GDM1 (cell line): ENCODE measurements around the gene FNBP1L.
A peak's percentile ranks its signal among the peaks of the same experiment; 100 is the strongest.
"Not testable (repeated sequence)": the region's sequence is repeated elsewhere in the genome, so short reads cannot be mapped to it uniquely, and the experiment has no call there.

ENCODE experiments used
- DNase-seq: peaks from one replicate; lab custom pipeline; 2025; lab: John Stamatoyannopoulos, UW

FNBP1L gene

DNA sequence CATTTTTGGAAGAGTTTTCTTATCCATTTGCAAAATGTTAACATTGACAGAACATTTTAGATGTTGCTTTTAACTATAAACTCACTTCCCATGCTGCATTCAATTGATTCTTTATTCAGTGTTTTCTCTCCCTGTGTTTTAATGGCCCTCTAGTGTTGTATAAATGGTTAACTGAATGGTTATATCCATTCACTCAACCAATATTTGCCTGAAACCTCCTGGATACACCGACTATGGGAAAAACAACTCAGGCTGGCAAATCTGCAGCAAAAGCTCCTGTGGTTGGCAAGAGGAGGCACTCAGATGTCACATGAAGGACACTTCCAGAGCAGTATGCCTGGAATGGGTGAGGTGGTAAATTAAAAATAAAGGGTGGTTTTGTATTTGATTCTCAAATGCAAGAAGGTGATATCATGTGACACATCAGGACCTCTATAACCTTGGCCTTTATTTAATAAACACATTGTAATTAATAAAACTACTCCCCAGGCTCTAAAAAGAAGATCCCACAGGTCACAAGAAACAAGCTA is 126.1 kb downstream of the FNBP1L start:
- no peak for DNase-seq

DNA sequence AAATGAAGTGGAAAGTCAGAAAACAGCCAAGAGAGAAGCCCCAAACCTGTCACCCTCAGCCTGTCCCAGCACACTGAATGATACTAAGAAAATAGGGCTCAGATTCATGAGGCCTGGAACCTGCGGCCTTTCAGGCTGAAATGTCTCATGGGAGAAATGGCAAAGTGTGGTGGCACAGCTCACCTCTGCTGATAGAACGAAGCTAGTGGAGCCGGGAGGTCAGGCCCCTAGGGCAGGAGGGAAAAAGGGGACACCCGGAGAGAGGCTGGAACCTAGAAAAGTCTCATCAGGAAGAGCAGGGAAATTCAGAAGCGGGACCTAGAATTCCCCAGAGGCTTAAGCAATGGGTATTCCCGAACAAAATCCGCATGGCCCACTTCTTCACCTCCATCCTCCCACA is 126.6 kb downstream of the FNBP1L start:
- no peak for DNase-seq

DNA sequence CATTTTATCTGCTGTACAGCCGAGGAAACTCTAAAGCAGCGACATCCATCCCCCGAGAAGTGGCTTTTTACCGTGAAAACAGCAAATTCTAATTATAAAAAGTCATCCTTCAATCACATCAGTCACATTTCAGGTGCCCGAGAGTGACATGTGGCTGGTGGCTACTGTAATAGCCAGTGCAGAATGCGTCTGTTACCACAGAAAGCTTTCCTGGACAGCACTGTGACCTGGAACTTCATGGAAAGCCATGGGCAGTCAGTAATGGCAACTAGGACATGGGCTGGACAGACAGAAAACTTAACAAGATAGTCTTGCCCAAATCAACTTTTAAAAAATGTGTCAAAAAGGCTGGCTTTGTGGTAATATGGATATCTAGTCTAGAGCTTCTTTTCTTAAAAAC is 127.1 kb downstream of the FNBP1L start:
- no peak for DNase-seq

DNA sequence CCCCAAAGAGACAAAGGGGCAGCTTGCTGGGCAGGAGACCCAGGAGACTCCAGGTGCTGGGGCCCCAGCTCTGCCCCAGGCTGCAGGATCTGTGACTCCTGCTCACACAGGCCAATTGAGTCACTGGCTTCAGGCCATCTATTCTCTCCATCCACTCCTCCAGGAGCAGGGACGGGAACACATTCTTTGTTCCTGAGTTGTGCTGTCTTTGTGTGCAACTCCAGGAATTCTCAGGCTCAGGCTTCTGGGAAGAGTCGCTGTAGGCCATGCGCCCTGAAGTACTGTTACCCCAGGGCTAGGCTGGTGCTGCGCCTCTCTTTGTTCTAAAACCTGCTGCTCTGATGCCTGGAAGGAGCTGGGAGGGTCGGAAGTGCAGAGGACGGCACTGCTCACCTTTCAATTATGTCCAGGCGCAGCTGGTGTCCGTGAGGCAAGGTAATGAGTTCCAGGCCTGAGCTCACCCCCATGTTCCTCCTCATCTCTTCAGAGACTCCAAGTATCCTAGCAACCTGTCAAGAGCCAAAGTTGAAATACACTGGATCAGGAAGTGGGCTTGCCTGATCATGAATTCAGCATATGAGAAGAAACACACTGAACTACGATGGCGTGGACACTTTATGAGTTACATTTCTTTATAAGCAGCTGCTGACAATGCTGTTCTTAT is 127.8 kb downstream of the FNBP1L start:
- no peak for DNase-seq

DNA sequence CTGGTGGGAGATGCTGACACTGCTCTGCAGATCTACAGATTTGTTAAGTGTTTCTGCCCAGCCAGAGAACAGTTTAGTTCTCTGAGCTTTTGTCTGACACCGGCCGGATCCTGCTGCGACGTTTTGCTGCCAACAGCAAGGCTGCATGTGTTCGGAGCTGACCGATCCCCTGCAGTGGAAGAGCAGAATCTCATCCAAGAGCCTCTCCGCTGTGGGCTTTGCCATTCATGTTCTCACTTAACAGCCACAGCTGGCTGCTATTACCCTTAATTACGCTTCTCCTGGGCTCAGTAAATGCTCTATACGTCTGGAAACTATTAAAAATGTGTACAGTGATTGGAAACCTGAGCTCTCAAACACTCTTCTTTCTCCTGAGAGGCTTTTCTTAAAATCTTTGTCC is 128.4 kb downstream of the FNBP1L start:
- no peak for DNase-seq

DNA sequence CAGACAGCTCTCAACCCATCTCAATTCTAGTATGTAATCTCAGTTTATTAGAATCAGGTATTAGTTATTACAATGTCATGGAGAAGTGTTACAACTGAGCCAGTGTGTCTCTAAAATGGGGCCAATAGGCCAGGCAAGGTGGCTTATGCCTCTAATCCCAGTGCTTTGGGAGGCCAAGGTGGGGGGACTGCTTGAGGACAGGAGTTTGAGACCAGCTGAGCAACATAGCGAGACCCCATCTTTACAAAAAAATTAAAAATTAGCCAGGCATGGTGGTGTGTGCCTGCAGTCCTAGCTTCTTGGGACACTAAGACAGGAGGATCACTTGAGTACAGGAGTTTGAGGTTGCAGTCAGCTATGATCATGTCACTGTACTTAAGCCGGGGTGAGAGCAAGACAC is 128.8 kb downstream of the FNBP1L start:
- no peak for DNase-seq

DNA sequence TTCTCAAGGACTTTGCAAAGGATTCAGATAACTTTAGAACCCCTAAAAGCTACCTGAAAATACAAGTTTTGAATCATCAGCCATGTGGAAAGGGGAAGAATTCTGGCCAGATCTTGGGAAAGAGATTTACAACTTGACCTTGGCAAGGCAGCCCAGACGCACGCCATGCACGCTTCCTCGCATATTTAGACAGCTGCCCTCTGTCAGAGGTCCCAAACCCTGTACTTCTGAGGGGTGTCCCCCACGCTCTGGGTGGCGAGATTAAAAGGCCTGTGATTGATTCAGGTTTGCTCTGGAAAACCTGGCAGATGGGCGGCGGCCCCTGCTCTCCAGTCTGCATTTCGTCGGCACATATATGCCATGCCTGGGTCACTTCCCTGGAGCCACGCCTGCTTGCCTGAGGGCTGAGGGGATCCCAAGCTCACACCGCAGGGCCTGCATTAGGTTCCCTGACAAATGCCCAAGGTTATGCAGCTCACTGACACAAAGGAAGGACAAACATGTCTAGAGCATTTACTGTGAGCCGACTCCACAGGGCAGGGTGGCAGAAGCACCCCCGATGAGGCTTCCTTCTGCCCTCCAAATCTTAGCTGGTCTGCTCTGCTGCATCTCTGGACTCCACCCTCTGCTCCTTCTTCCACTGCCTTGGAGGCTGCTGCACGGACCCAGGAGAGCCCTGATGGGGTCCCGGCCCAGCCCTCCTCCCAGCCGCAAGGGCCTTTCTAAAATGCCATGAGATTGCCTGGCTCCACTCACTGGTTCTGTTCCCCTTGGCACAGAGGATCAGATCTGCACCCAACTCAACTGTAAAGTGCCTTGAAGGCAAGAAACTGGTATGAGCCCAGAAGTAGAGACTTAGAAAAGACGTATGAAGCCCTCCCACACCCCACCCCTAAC is 129.9 kb downstream of the FNBP1L start:
- DNase-seq = no peak

DNA sequence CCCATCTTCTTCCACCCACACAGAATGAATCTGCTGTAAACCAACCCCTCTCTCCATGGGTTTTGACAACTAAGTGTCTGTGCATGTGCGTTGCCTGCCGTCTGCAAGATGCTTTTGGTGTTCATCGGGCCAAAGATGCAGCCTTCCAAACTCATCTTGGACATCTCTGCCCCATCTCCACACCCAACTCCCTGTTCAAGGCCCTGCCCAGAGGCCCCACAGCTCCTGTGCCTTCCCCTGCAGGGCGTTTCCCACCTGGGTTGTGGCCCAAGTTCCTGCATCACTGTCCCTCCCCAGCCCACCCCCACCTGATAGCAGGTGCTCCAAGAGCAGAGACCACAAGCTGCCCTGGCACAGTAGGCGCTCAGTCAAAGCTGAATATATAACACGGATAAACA is 130.5 kb downstream of the FNBP1L start:
- no peak for DNase-seq

DNA sequence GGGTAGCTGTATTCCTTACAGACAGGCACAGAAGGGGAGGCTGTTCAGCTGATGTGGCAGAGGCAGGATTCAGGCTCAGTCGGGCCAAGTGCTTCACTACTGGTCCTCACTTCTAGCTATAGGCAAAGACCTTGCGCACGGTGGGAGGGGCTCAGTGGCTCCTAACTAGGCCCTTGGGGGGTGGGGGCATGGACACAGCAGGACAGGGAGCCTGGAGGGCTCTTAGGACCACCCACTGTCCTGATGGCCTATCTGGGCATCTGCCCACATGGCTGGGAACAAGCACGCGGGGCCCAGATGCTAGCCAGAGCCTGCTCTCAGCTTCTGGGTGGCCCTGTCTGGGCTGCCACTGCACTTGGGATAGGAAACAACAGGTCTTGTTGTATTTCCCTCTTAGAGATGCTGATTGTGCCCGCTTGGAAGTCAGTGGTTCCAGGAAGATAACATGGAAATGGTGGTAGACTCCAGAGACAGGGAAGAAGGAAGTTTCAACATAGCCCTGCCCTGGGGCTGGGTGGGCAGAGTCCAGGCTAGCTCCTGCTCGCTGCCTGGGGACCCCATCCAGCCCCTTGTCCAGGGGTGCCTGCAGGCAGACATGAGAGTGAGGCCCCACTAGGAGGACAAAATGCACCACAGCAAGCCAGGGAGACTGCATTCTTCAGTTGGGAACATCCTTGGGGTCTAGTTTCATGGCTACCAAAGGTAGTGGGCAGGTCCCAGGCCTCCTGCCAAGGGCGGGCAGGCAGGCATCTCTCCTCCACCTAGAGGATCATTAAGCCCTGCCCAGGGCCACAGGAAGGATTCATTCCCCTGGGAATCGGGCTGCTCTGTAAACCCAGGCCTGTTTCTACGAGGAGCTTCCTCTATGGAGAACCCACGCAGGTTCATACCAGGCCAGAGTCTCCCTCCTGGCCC is 131.2 kb downstream of the FNBP1L start:
- DNase-seq = no peak

DNA sequence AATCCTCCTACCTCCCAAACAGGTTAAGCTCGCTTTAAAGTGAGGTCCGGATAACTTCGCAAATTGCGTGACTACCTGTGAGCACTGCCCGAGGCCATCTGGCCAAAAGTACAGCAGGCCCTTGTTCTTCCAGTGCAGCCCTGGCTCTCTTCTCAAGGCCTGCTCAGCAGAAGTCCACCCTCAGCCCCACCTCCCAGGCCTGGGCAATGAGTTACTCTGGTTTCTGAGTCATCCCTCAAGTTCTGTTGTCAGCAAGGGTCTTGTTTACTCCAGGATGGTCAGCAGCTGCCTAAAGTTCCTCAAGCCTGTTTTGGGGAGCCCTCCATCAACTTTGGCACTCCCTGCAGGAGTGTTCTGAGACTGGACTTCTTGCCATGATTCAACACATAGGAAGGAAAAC is 132.0 kb downstream of the FNBP1L start:
- no peak for DNase-seq

DNA sequence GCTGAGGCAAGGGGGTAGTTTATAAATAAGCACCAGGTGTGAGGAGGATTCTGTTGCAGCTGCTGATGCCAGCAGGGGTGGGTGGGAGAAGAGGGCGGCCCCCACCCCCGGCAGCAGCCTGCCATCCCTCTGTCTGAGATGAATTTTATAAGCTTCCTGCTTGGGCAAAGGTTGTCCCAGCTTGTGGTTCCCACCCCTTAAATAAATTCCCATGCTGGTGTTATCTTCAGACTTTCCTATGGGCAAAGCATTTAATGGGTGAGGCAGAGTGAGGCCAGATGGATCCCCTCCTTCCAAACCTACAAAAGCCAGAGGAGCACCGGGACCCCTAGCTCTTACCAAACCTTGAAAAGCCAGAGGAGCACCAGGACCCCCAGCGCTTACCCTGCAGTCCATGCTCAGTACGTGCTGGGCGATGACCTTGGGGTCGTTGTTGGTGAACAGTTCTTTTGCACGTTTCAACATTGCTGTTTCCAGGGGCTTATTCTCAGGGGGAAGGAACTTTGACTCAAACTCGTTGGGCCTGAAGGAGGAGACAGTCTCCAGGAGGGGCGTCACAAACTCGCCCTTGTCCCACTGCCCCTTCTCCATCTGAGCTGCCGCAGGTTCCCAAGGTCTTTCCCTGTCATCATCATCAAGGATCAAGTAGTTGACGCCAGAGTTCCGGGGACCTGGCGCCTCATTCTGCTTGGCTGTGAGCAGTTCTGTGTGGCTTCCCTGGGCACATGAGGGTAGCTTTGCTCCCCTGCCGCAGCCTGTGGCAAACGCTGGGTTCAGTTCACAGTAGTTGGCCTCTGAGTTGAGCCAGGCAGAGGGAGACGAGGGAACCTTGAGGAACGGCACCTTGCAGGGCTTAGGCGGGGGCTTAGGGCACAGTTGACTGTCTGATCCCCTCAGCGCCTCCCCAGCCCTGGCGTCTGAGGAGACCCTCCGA is 134.3 kb downstream of the FNBP1L start:
- no peak for DNase-seq

DNA sequence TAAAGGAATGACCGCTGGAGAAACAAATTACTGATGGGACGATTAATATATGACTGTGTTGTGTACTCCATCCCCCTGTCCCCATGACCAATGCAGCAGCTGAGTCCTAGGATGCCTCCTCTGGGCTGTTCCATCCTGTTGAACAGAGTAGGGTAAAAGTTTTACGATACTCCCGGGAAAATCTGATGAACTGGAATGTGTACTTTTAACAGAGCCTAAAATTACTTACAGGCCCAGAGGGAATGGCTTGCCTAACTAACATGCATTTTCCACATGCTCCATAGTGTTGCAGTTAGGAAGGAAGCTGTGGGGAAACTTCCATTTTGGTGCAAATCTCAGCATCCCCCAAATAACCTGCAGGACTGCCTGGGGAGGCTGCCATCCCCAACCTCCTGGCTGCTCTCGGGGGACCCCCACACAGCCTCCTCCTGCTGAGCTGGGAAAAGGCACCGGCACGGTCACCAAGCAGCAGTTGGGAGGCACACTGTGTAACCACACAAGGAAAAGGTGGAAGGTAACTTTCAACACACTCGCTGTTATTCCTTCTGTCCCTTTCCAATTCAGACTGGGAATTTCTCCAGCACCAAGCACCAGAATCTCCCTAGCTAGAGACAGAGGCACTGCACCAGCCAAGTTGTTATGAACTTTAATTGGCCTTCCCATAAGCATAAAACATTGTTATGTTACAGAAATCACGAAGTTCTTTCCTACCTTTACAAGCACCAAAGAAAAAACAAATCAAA is 136.5 kb downstream of the FNBP1L start:
- no peak for DNase-seq

DNA sequence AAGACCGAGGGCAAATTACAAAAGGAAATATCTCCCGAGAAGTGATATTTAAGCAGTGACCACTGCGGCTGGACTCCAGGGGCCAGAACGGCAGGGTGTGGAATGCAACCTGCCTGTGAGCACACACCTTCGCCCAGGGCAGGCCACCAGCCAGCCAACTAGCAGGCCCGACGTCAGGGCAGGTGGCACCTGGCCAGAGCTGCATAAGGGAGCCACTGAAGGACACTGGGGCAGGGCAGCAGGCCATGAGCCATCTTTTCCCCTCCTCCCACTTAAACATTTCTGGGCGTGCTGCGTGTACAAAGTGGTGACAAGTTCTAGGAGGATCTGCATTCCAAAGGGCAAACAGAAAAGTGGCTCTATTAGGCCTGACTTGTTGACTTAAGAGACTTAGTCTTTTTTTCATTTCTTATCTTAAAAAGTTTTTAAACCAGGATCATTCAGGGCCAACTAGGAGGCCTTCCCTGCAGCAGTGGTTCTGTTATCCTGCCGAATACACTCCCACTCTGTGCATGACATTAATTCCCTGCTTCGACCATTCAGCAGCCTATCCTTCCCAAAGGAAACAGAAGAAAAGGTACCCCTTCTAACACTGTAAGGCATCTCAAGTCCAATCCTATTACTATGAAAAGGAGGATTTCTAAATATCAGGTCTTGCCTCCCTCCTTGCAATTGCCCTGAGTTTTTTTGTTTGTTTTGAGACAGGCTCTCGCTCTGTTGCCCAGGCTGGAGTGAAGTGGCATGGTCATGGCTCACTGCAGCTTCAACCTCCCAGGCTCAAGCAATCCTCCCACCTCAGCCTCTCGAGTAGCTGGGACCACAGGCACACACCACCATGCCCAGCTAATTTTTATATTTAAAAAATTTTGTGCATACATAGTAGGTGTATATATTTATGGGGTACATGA is 137.4 kb downstream of the FNBP1L start:
- no peak for DNase-seq

DNA sequence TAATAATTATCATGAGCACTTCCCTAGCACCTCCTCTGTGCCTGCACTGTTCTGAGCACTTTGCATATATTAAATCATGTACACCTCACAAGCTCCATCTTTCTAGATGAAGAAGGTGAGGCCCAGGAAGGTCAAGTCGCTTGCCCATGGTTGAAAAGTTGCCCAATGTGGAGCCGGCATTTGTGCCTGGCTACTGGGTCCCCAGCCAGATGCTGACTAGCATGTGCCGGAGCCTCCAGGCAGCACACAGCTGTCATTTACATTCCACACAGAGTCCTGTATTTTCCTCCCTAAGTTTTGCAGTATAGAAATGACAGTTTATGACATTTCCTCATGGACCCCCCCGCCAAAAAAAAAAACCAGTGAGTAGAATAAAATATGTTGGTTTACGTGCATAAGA is 139.4 kb downstream of the FNBP1L start:
- DNase-seq = no peak

DNA sequence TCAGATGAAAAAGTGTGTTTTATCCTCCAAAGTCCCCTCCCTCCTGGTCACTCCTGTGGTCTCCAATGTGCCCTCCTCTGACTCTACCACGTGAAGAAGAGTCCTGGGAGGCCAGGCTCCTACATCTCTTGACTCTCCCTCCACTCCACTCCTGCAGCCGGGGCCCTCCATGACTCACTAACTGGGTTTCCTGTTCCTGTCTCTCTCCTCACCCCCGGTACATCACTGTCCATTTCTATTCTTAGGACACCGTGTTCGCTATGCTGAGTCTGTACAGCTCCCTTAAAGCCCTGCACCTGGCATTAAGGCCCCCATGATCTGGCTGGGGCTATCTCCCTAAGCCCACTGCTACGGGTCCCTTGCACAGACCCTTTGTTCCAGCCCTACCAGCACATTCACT is 140.3 kb downstream of the FNBP1L start:
- peak; percentile 52 for DNase-seq

DNA sequence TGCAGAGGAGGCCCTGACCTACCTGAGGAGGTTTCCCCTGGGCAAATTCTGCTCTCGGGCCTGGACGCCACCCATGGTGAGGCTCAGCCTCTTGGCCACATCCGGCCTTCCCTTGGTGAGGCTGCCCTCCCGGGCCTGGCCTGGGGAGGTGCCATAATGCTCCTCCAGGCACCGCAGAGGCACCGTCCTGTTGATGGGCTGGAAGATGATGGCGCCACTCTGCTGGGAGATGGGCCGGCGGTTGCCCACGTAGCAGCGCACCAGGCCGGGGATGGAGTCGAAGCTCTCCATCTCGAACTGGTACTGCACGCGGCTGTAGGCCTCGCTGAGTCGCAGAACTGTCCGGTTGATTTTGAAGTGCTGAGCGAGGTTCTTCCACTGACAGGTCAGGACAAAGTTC is 141.0 kb downstream of the FNBP1L start:
- DNase-seq = no peak

DNA sequence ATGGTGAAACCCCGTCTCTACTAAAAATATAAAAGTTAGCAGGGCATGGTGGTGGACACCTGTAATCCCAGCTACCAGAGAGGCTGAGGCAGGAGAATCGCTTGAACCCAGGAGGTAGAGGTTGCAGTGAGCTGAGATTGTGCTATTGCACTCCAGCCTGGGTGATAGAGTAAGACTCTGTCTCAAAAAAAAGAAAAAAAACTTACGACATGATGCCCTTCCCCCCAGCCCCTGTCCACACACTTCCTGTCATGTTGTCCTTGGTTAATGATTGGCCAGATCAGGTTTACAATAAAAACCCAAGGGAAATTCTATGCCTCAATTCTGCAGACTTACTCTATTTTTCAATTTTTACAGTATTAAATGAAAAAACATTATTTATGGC is 143.4 kb downstream of the FNBP1L start:
- DNase-seq = not testable (repeated sequence)

DNA sequence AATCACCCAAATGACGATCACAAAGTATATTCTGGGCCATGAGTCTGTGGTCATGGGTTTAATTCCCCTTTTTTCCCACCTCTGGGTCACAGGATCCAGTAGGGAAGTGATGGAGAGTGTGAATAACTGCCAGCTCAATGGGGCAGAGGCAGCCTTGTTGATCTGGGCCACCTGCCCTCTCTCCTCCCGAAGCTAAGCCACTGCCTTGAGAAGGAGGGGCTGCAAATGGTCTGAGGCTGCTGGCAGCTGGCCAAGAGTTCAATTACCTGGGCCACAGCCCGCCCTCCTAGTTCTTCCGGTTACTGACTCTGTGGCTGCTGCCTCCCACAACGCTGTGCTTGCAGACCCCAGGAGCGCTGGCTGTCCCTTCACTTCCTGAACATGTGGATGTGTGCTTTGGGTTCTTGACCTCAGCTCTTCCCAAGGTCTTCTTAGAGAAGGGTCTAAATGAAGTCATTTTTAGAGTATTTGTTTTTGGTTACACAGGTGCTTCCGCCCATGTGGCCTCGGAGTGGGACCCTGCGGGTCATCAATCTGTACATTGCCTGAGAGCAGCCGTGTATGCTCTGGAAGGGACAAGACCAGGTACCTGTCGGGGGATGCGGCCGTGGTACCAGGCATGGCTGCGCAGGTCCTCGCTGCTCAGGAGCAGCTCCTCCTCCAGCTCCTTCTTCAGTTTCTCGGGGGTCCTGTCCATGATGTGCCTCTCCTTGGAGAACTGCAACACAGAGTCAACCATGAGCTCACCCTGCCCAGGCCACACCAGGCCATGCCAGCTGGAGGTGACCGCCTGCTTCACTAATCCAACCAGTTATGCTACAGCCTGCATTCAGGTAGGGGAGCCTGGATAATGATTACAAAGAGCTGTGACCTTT is 144.0 kb downstream of the FNBP1L start:
- DNase-seq = no peak
